ENCODE results near the gene CXCL5. TPM values are rescaled to one million over a fixed set of nuclear protein-coding genes. Genes with fewer than 3 reads are reported as not detected.

CXCL5 gene
- total RNA-seq, 1 donor from 2014 or later: not detected

GRCh38 chr4:74028504-74028903, 30.0 kb upstream of the CXCL5 start:
- no peaks in the 10 kb centered on the region for H3K27me3 ChIP-seq
- no peaks in the 10 kb centered on the region for H3K9me3 ChIP-seq
- no peak overlapping the region for H3K27ac ChIP-seq
- TF ChIP-seq POLR2AphosphoS5 (IDR thresholded peaks at IDR 0.05; ENCODE audit: insufficient read depth in 1 of 2, low read depth in 1 of 2): no peak
- TF ChIP-seq CTCF (IDR thresholded peaks at IDR 0.05): no peak
- no peak for TF ChIP-seq POLR2A (IDR thresholded peaks at IDR 0.05)
- intact Hi-C loops (cut with DNase I): no loop called here
- no peak for DNase-seq (ENCODE audit: extremely low spot score in 2 of 2)
- H3K4me3 ChIP-seq: no peak overlapping the region
- H3K36me3 ChIP-seq: no peaks in the 10 kb centered on the region
- no peaks in the 10 kb centered on the region for H3K4me1 ChIP-seq

GRCh38 chr4:74023709-74024108, 25.2 kb upstream of the CXCL5 start:
- Histone ChIP-seq H3K36me3 (no peaks in the 10 kb centered on the region), H3K27me3 (no peaks in the 10 kb centered on the region), H3K9me3 (no peaks in the 10 kb centered on the region), H3K27ac (no peak overlapping the region), H3K4me3 (no peak overlapping the region), H3K4me1 (no peaks in the 10 kb centered on the region)
- TF ChIP-seq POLR2A (IDR thresholded peaks at IDR 0.05) (no peak), POLR2AphosphoS5 (IDR thresholded peaks at IDR 0.05; ENCODE audit: insufficient read depth in 1 of 2, low read depth in 1 of 2) (no peak), CTCF (IDR thresholded peaks at IDR 0.05) (no peak)
- DNase-seq (ENCODE audit: extremely low spot score in 2 of 2): no peak
- intact Hi-C loops (cut with DNase I): no loop called here

- H3K4me3 ChIP-seq: no peak overlapping the region
- no peaks in the 10 kb centered on the region for H3K9me3 ChIP-seq
- H3K27me3 ChIP-seq: no peaks in the 10 kb centered on the region
- TF ChIP-seq CTCF (IDR thresholded peaks at IDR 0.05) (no peak), POLR2A (IDR thresholded peaks at IDR 0.05) (no peak), POLR2AphosphoS5 (IDR thresholded peaks at IDR 0.05; ENCODE audit: insufficient read depth in 1 of 2, low read depth in 1 of 2) (no peak)
- intact Hi-C loops (cut with DNase I): no loop called here
- H3K27ac ChIP-seq: no peak overlapping the region
- H3K4me1 ChIP-seq: no peaks in the 10 kb centered on the region
- no peaks in the 10 kb centered on the region for H3K36me3 ChIP-seq
- DNase-seq (ENCODE audit: extremely low spot score in 2 of 2): no peak
Measured at GRCh38 chr4:74021601-74022000, 23.1 kb upstream of the CXCL5 start.

- no peaks in the 10 kb centered on the region for H3K4me1 ChIP-seq
- TF ChIP-seq CTCF (IDR thresholded peaks at IDR 0.05) (no peak), POLR2A (IDR thresholded peaks at IDR 0.05) (no peak), POLR2AphosphoS5 (IDR thresholded peaks at IDR 0.05; ENCODE audit: insufficient read depth in 1 of 2, low read depth in 1 of 2) (no peak)
- H3K9me3 ChIP-seq: no peaks in the 10 kb centered on the region
- H3K27me3 ChIP-seq: no peaks in the 10 kb centered on the region
- no peaks in the 10 kb centered on the region for H3K36me3 ChIP-seq
- H3K27ac ChIP-seq: no peak overlapping the region
- no peak for DNase-seq (ENCODE audit: extremely low spot score in 2 of 2)
- intact Hi-C loops (cut with DNase I): no loop called here
- H3K4me3 ChIP-seq: no peak overlapping the region
Measured at GRCh38 chr4:74018771-74019170, 20.3 kb upstream of the CXCL5 start.

GRCh38 chr4:74018116-74018515, 19.6 kb upstream of the CXCL5 start:
- no peak for DNase-seq (ENCODE audit: extremely low spot score in 2 of 2)
- no peaks in the 10 kb centered on the region for H3K36me3 ChIP-seq
- TF ChIP-seq POLR2A (IDR thresholded peaks at IDR 0.05) (no peak), POLR2AphosphoS5 (IDR thresholded peaks at IDR 0.05; ENCODE audit: insufficient read depth in 1 of 2, low read depth in 1 of 2) (no peak), CTCF (IDR thresholded peaks at IDR 0.05) (no peak)
- intact Hi-C loops (cut with DNase I): no loop called here
- no peak overlapping the region for H3K27ac ChIP-seq
- H3K4me3 ChIP-seq: no peak overlapping the region
- H3K4me1 ChIP-seq: no peaks in the 10 kb centered on the region
- no peaks in the 10 kb centered on the region for H3K9me3 ChIP-seq
- no peaks in the 10 kb centered on the region for H3K27me3 ChIP-seq
